Stimulated activated naive B cell treated with anti-CD40 and anti-IgM and Interleukin-4, amounts not matched to agents 10 μg/mL and 1 μg/mL and 100 μg/mL, for 72 hours (primary cell): Measurements from ENCODE around the gene SCP2.

Source experiments
- ATAC-seq, 2 donors: fragments of 150-1000 bp; cut with Tn5 transposase; replicated peaks; 2 replicates each; pipeline ENCODE4 v1.10.0; 2021; ENCODE audit warnings: moderate library complexity in 1 of 2
- DNase-seq: peaks from one replicate; pipeline ENCODE4 v3.0.0; 2021
- H3K27ac Mint-ChIP-seq: one replicate; pipeline ENCODE4 v1.8.0; 2022; ENCODE audit warnings: mild to moderate bottlenecking, mixed read lengths
- H3K27me3 Mint-ChIP-seq, 2 donors: one replicate each; pipeline ENCODE4 v1.8.0; 2022; ENCODE audit warnings: mixed read lengths in 2 of 2
- H3K36me3 Mint-ChIP-seq, 2 donors: one replicate each; pipeline ENCODE4 v1.8.0; 2022; ENCODE audit warnings: mixed read lengths in 2 of 2, mild to moderate bottlenecking in 1 of 2
- H3K4me1 Mint-ChIP-seq, 2 donors: one replicate each; pipeline ENCODE4 v1.8.0; 2022; ENCODE audit warnings: mixed read lengths in 2 of 2, mild to moderate bottlenecking in 1 of 2
- H3K4me3 Mint-ChIP-seq, 2 donors: one replicate each; pipeline ENCODE4 v1.8.0; 2022; ENCODE audit warnings: mild to moderate bottlenecking in 2 of 2, mixed read lengths in 2 of 2, moderate library complexity in 1 of 2
- H3K9me3 Mint-ChIP-seq, 2 donors: one replicate each; pipeline ENCODE4 v1.8.0; 2022; ENCODE audit warnings: mixed read lengths in 2 of 2, mild to moderate bottlenecking in 1 of 2

Gene SCP2

DNA sequence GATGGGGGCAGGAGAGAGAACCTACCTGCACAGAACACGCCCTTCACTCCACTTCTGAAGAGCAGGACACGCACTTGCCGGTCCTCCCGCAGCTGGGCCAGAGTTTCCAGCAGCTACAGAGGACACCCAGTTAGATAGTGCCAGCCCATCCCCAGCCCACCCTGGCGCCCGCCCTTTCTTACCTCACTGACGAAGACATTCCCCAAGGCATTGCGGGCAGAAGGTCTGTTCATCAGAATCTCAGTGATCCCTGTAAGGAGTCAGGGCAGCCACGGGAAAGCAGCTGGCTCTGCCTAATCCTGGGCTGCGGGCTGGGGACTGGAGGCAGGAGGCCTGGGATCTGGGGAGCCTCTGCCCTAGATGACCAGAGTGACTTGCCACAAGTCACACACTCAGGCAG lies 15.5 kb upstream of the SCP2 start:
- Mint-ChIP-seq H3K27me3 (no peaks in the 10 kb centered on the region), H3K4me1 (no peaks in the 10 kb centered on the region), H3K9me3 (no peaks in the 10 kb centered on the region), H3K36me3 (peaks cover 0 to 4% of the 10 kb centered on the region in 2 donors), H3K4me3 (no peak overlapping the region), H3K27ac (no peak overlapping the region)
- DNase-seq (no peak), ATAC-seq (no peak)

DNA sequence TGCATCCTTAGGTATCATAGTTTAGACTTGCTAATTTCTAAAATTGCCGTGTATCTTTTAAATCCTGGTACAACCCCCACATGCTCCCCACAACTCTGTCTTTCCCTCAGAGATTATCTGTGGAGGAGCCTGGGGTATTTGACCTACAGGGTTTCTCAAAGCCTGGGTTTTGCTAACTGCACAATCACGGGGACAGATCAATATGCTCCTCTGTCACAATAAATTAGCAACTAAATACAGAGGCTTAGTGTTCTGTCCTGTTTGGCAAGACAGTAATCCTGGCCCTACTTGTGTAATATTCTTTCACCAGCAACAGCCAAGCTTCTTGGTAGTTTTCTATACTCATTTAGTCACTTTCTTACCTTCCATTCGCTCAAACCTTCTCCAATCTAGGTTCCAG lies 14.1 kb upstream of the SCP2 start:
- DNase-seq (no peak), ATAC-seq (no peak)
- Mint-ChIP-seq H3K9me3 (no peaks in the 10 kb centered on the region), H3K4me1 (no peaks in the 10 kb centered on the region), H3K27me3 (no peaks in the 10 kb centered on the region), H3K36me3 (no peaks in the 10 kb centered on the region), H3K4me3 (no peak overlapping the region), H3K27ac (no peak overlapping the region)

DNA sequence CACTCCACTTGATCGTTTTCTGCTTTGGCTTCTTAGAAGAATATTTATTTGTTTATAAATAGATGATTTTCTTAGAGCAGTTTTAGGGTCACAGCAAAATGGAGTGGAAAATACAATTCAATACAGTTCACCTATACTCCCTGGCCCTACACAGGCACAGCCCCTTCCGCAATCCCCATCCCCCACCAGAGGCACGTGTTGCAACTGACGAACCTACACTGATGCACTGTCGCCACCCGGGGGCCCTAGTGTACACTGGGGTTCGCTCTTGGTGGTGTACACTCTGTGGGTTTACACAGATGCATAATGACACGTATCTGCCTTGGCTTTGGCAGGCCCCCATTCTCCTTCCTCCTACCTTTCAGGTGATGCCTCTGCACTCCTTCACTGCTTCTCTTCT lies 13.5 kb upstream of the SCP2 start:
- Mint-ChIP-seq H3K4me1 (no peaks in the 10 kb centered on the region), H3K4me3 (no peak overlapping the region), H3K27me3 (no peaks in the 10 kb centered on the region), H3K36me3 (no peaks in the 10 kb centered on the region), H3K9me3 (no peaks in the 10 kb centered on the region), H3K27ac (no peak overlapping the region)
- DNase-seq, result no peak
- no peak for ATAC-seq

GRCh38 chr1:52914463-52914862 lies 12.6 kb upstream of the SCP2 start:
- no peak overlapping the region for H3K27ac Mint-ChIP-seq
- H3K36me3 Mint-ChIP-seq, result no peaks in the 10 kb centered on the region
- H3K9me3 Mint-ChIP-seq, result no peaks in the 10 kb centered on the region
- ATAC-seq (no peak), DNase-seq (no peak)
- H3K4me3 Mint-ChIP-seq, result no peak overlapping the region
- H3K4me1 Mint-ChIP-seq, result no peaks in the 10 kb centered on the region
- no peaks in the 10 kb centered on the region for H3K27me3 Mint-ChIP-seq

DNA sequence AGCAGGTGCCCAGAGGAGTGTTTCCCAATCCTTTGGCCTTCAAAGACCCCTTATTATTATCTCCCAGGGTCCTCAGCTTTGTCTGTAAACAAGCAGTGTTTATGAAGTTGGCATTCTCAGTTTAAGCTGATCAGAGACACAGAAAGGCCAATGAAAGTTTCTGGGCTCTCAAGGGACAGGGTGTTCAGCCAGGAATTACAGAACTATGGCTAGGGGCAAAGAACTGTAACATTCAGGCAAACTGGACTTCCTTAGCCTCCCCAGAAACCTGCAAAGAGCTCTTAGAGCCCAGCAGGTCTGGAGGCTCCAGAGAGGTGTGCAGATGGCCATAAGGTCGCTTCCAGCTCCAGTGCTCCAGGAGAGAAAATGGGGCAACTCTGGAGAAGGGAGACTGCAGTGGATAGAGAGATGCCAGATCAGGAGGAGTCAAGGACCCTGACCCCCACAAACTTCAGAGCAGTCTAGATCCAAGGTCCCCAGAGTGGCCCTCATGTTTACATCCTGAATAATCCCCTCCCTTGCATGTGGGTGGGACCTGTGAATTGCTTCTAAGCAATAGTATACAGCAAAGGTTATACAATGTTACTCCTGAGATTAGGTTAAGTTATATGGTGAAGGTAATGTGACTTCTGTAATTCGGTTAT lies 11.7 kb upstream of the SCP2 start:
- H3K27me3 Mint-ChIP-seq, result peaks cover 0 to 3% of the 10 kb centered on the region in 2 donors
- ATAC-seq, result no peak
- H3K4me1 Mint-ChIP-seq, result peaks cover 2 to 4% of the 10 kb centered on the region in 2 donors
- H3K9me3 Mint-ChIP-seq, result no peaks in the 10 kb centered on the region
- H3K36me3 Mint-ChIP-seq, result no peaks in the 10 kb centered on the region
- no peak overlapping the region for H3K4me3 Mint-ChIP-seq
- DNase-seq, result no peak
- H3K27ac Mint-ChIP-seq, result no peak overlapping the region

- Mint-ChIP-seq H3K27me3 (peaks cover 0 to 3% of the 10 kb centered on the region in 2 donors), H3K4me3 (no peak overlapping the region), H3K9me3 (no peaks in the 10 kb centered on the region), H3K27ac (no peak overlapping the region), H3K36me3 (no peaks in the 10 kb centered on the region), H3K4me1 (peaks cover 2 to 4% of the 10 kb centered on the region in 2 donors)
- ATAC-seq (no peak), DNase-seq (no peak)
These were observed 11.2 kb upstream of the SCP2 start for GRCh38 chr1:52915855-52916220.

GRCh38 chr1:52916241-52916975 lies 10.7 kb upstream of the SCP2 start:
- no peaks in the 10 kb centered on the region for H3K36me3 Mint-ChIP-seq
- ATAC-seq (no peak), DNase-seq (no peak)
- H3K9me3 Mint-ChIP-seq, result no peaks in the 10 kb centered on the region
- H3K4me3 Mint-ChIP-seq, result no peak overlapping the region
- H3K27me3 Mint-ChIP-seq, result peaks cover 0 to 3% of the 10 kb centered on the region in 2 donors
- H3K27ac Mint-ChIP-seq, result no peak overlapping the region
- H3K4me1 Mint-ChIP-seq, result peaks cover 2 to 5% of the 10 kb centered on the region in 2 donors

DNA sequence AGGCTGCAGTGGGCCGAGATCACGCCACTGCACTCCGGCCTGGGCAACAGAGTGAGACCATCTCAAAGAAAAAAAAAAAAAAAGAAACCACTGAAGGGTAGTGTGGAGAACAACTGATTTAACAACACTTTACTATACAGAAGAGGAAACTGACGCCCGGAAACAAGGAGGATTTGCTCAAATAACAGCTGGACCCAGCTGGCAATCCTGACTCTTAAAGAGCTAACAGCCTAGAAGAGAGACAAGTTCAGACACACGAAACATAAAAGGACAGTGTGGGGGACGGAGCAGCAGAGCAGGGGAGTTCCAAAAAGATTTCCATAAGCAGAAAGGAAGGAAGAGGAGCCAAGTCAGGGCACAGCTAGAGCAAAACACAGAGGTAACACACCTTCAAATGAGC lies 9.9 kb upstream of the SCP2 start:
- no peaks in the 10 kb centered on the region for H3K36me3 Mint-ChIP-seq
- ATAC-seq (no peak), DNase-seq (no peak)
- H3K27me3 Mint-ChIP-seq, result peaks cover 0 to 6% of the 10 kb centered on the region in 2 donors
- H3K4me1 Mint-ChIP-seq, result peaks cover 5 to 10% of the 10 kb centered on the region in 2 donors
- H3K27ac Mint-ChIP-seq, result no peak overlapping the region
- H3K9me3 Mint-ChIP-seq, result no peaks in the 10 kb centered on the region
- H3K4me3 Mint-ChIP-seq, result no peak overlapping the region

DNA sequence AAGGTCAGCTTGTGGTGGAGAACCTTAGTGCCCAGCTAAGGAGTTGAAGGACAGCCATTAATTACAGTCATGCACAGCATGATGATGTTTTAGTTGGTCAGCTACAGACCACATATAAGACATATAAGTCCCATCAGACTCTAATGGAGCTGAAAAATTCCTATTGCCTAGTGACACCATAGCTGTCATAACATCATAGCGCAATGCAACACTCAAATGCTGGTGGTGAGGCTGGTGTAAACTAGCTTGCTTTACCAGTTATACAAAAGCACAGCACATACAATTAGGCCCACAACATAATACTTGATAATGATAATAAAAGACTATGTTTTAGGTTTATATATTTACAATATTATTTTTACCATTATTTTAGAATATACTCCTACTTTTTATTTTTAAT lies 9.5 kb upstream of the SCP2 start:
- DNase-seq (no peak), ATAC-seq (no peak)
- H3K27ac Mint-ChIP-seq, result no peak overlapping the region
- H3K4me1 Mint-ChIP-seq, result peaks cover 5 to 10% of the 10 kb centered on the region in 2 donors
- no peaks in the 10 kb centered on the region for H3K9me3 Mint-ChIP-seq
- no peak overlapping the region for H3K4me3 Mint-ChIP-seq
- peaks cover 0 to 6% of the 10 kb centered on the region in 2 donors for H3K27me3 Mint-ChIP-seq
- no peaks in the 10 kb centered on the region for H3K36me3 Mint-ChIP-seq

- no peak overlapping the region for H3K27ac Mint-ChIP-seq
- ATAC-seq, result no peak
- H3K4me1 Mint-ChIP-seq, result peaks cover 5 to 10% of the 10 kb centered on the region in 2 donors
- no peaks in the 10 kb centered on the region for H3K36me3 Mint-ChIP-seq
- H3K27me3 Mint-ChIP-seq, result peaks cover 0 to 6% of the 10 kb centered on the region in 2 donors
- H3K4me3 Mint-ChIP-seq, result no peak overlapping the region
- H3K9me3 Mint-ChIP-seq, result no peaks in the 10 kb centered on the region
- DNase-seq, result no peak
These were observed 8.9 kb upstream of the SCP2 start for GRCh38 chr1:52918201-52918600.

DNA sequence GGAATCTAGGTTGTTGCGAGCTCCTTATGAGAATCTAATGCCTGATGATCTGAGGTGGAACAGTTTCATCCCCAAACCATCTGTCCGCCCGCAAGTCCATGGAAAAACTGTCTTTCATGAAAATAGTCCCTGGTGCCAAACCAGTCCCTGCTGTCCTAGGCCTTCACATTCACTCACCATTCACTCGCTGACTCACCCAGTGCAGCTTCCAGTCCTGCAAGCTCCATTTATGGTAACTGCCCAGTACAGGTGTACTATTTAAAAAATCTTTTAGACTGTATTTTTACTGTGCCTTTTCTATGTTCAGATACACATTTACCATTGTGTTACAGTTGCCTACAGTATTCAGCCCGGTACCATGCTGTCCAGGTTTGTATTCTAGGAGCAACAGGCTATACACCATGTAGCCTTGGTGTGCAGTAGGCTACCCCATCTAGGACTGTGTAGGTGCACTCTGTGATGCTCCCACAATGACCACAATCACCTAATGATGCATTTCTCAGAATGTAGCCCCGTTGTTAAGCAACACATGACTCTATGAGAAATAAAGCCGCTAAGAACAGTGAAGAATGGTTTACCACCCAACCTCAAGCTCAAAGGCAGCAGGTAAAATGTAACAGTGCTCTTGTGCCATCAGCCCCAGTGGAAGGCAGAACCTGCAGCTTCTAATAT lies 7.9 kb upstream of the SCP2 start:
- H3K4me3 Mint-ChIP-seq, result no peak overlapping the region
- H3K9me3 Mint-ChIP-seq, result no peaks in the 10 kb centered on the region
- no peak overlapping the region for H3K27ac Mint-ChIP-seq
- ATAC-seq (no peak), DNase-seq (no peak)
- peaks cover 0 to 6% of the 10 kb centered on the region in 2 donors for H3K27me3 Mint-ChIP-seq
- no peaks in the 10 kb centered on the region for H3K36me3 Mint-ChIP-seq
- H3K4me1 Mint-ChIP-seq, result peaks cover 5 to 10% of the 10 kb centered on the region in 2 donors

DNA sequence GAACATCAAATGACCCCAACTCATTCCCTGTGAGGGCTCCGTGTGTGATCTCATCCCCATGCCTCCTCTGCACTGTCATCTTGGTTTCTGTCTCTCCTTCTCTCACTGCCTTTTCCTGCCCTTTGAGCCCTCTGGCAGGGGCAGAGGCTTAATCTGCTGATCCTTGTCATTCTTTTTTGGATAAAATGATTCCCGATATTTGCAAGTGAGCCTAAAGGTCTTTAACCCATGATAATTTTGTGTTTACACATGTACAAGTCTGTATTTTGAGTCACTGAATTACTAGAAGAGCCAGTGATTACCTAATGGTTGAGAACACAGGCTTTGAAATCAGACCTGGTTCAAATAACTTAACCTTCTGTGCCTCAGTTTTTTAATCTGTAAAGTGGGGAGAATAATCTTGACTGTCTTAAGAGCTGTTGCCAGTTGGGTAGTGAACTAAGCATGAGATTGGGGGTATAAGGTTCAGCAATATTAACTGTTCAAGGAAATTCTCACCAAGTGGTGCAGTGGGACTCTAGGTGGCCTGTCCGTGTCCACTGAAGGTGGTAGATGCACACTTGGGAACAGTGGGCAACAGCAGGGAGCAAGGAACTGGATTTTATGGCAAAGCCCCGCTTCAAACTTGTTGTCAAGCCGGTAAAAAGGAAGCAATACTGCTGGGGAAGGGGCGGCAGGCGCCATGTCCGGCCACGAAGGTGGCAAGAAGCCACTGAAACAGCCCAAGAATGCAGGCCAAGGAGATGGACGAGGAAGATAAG lies 7.2 kb upstream of the SCP2 start:
- H3K4me1 Mint-ChIP-seq, result peaks cover 5 to 10% of the 10 kb centered on the region in 2 donors
- H3K4me3 Mint-ChIP-seq, result peak overlapping the region in 1 of 2 donors; percentile 55
- peaks cover 6 to 7% of the 10 kb centered on the region in 2 donors for H3K27me3 Mint-ChIP-seq
- no peak overlapping the region for H3K27ac Mint-ChIP-seq
- no peaks in the 10 kb centered on the region for H3K9me3 Mint-ChIP-seq
- no peaks in the 10 kb centered on the region for H3K36me3 Mint-ChIP-seq
- DNase-seq (no peak), ATAC-seq (no peak)

DNA sequence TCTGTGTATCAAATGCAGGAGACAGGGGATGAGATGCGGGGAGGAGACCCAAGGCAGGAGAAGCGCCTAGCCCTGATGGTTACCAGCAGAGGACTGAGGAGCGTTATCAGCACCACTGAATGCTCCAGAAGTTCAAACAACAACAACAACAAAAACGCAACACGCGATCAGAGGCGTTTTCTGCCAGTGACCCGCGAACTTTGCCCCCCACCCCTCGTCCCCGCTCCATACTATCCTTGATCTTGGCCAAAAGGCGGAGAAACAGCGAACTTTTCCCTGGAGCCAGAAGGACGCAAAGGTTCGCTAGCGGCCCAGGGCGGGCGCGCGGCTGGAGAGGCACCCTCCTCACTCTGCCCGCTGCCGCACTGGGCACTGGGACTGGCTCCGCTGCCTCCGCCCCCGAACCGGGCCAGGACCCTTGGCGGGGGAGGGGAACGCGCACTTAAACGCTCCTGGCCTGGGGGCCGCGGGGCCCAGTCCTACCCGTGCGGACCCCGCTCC lies 6.2 kb upstream of the SCP2 start:
- Mint-ChIP-seq H3K9me3 (no peaks in the 10 kb centered on the region), H3K27me3 (peaks cover 9% of the 10 kb centered on the region in 2 donors), H3K27ac (no peak overlapping the region), H3K4me1 (peaks cover 5 to 10% of the 10 kb centered on the region in 2 donors), H3K4me3 (peak overlapping the region; percentile 85 to 86), H3K36me3 (no peaks in the 10 kb centered on the region)
- ATAC-seq (no peak), DNase-seq (no peak)

- ATAC-seq, result no peak
- peaks cover 7 to 22% of the 10 kb centered on the region in 2 donors for H3K4me1 Mint-ChIP-seq
- no peak for DNase-seq
- H3K27me3 Mint-ChIP-seq, result peaks cover 16 to 26% of the 10 kb centered on the region in 2 donors
- no peaks in the 10 kb centered on the region for H3K9me3 Mint-ChIP-seq
- H3K27ac Mint-ChIP-seq, result no peak overlapping the region
- H3K36me3 Mint-ChIP-seq, result no peaks in the 10 kb centered on the region
- no peak overlapping the region for H3K4me3 Mint-ChIP-seq
These were observed 1.5 kb upstream of the SCP2 start for GRCh38 chr1:52925571-52926005.
